ENCODE results near the gene WDFY4. TPM values are rescaled to one million over a fixed set of nuclear protein-coding genes. Genes with fewer than 3 reads are reported as not detected.

WDFY4 gene
- total and polyA plus RNA-seq, 2 of the 4 experiments (the other 2 are of a cell fraction) = not detected

GRCh38 chr10:48656241-48656913 is 28.3 kb upstream of the WDFY4 start:
- Histone ChIP-seq H3K4me1 (ENCODE audit: control insufficient read depth, insufficient read depth, low read length) (peaks cover 7% of the 10 kb centered on the region; the same call in 1 of the 2 replicates), H3K18ac (ENCODE audit: low read depth, low read length) (no peak overlapping the region), H4K8ac (ENCODE audit: low read depth in 2 of 2, low read length in 2 of 2) (peak overlapping the region in 1 of 2 experiments; percentile 83; a peak in 2 of 4 replicates), H2BK120ac (ENCODE audit: low read depth, low read length) (peak overlapping the region; percentile 45; the same call in 1 of the 2 replicates), H3K14ac (replicated peaks; ENCODE audit: low read depth, low read length) (peak overlapping the region; percentile 76), H4K91ac (ENCODE audit: insufficient read depth, low read depth, low read length) (peak overlapping the region; percentile 47; the same call in 1 of the 2 replicates), H3K27me3 (ENCODE audit: control insufficient read depth, insufficient read depth, low read length) (peaks cover 6% of the 10 kb centered on the region), H3K79me1 (ENCODE audit: low read depth in 1 of 2, low read length in 2 of 2) (peaks cover 4 to 12% of the 10 kb centered on the region in 2 experiments; a peak in 1 of 4 replicates), H4K5ac (ENCODE audit: low read depth, low read length) (no peak overlapping the region; the same call in 1 of the 2 replicates), H3K27ac (ENCODE audit: insufficient read depth, low read length) (no peak overlapping the region; the same call in 1 of the 2 replicates), H3K4me2 (ENCODE audit: low read depth, low read length) (peak overlapping the region; percentile 90), H2BK5ac (ENCODE audit: low read depth, low read length, poor library complexity, severe bottlenecking) (no peak overlapping the region), H2AFZ (replicated peaks; ENCODE audit: low read length, poor library complexity) (peak overlapping the region; percentile 96), H4K20me1 (ENCODE audit: insufficient read depth, low read length) (no peaks in the 10 kb centered on the region), H3K9me3 (ENCODE audit: control insufficient read depth, insufficient read depth, low read length) (no peaks in the 10 kb centered on the region), H3K9me1 (ENCODE audit: insufficient read depth, low read length) (peaks cover 6% of the 10 kb centered on the region; the same call in 1 of the 2 replicates), H2BK15ac (ENCODE audit: low read depth, low read length) (no peak overlapping the region), H3K4me3 (ENCODE audit: insufficient read depth, low read depth, low read length) (peak overlapping the region; percentile 47), H3K56ac (ENCODE audit: extremely low read depth, insufficient read depth, low read length) (peak overlapping the region; percentile 60; the same call in 1 of the 2 replicates), H3K23ac (ENCODE audit: low read depth, low read length) (peak overlapping the region; percentile 65; the same call in 1 of the 2 replicates), H3K4ac (ENCODE audit: low read depth, low read length) (peak overlapping the region; percentile 58; the same call in 1 of the 2 replicates), H2AK9ac (replicated peaks; ENCODE audit: low read depth, low read length, poor library complexity) (peak overlapping the region; percentile 92), H3K36me3 (ENCODE audit: control insufficient read depth, insufficient read depth, low read length) (no peaks in the 10 kb centered on the region), H2AK5ac (ENCODE audit: low read depth, low read length) (peak overlapping the region; percentile 85), H2BK20ac (ENCODE audit: low read depth, low read length) (peak overlapping the region; percentile 65), H3K9ac (ENCODE audit: low read depth, low read length) (peak overlapping the region; percentile 48; the same call in 1 of the 2 replicates)
- no TSS peak for BruUV-seq (replicated peaks)
- intact Hi-C loops (cut with micrococcal nuclease) (loop anchor here (1.0 to 5.0 kb wide), 5 partner anchors 50 to 506 kb away; no protein-coding TSS in a partner anchor), dilution Hi-C loops (cut with HindIII; ENCODE audit: low sequenced_read_pairs, unreplicated experiment) (no loop called here), in situ Hi-C loops (cut with MboI; ENCODE audit: low sequenced_read_pairs) (loop anchor here (5.0 kb wide), 3 partner anchors 104 to 861 kb away; no protein-coding TSS in a partner anchor)
- POLR2A ChIA-PET (ENCODE audit: unreplicated experiment) = interaction anchor here (0.6 kb wide), 3 partner anchors 67 to 212 kb away, joined by 3 to 5 read pairs (median 3); no protein-coding TSS in a partner anchor
- ATAC-seq (ENCODE audit: low read depth) (peak; percentile 93), DNase-seq (peak; percentile 88)
- CTCF ChIA-PET = interaction anchor here (0.5 to 3.1 kb wide), 67 partner anchors 10 to 1301 kb away, joined by 3 to 48 read pairs (median 4); partner anchors contain the start of gene ARHGAP22
- WGBS, 2 experiments (ENCODE audit: extremely low coverage in 2 of 2, insufficient read length in 1 of 2) = 2% methylated on average over 29 of the region's 46 CpGs; no CpG with 5 or more reads in 1 of the 2 experiments
- peak; percentile 84 for TF ChIP-seq CEBPB (IDR thresholded peaks at IDR 0.05; ENCODE audit: low read depth, low read length)
- peak; percentile 100 for TF ChIP-seq CTCF (conservative IDR thresholded peaks at IDR 0.05; ENCODE audit: low read depth, low read length)
- TF ChIP-seq POLR2A (IDR thresholded peaks at IDR 0.05; ENCODE audit: low read depth, low read length) = no peak
- TF ChIP-seq CHD1 (IDR thresholded peaks at IDR 0.05; ENCODE audit: low read depth, low read length) = peak; percentile 85; the same call in 1 of the 2 replicates
- peak; percentile 100 for TF ChIP-seq RAD21 (IDR thresholded peaks at IDR 0.05; ENCODE audit: low read length)
- TF ChIP-seq MAZ (IDR thresholded peaks at IDR 0.05; ENCODE audit: borderline replicate concordance, low read depth, low read length) = peak; percentile 73; the same call in 1 of the 2 replicates
- no peak for TF ChIP-seq BHLHE40 (IDR thresholded peaks at IDR 0.05; ENCODE audit: low read depth, low read length)
- TF ChIP-seq NFE2L2 (IDR thresholded peaks at IDR 0.05; ENCODE audit: low read depth, low read length) = 0 out of 2 replicates have a peak, but pooled peaks have one; percentile 1
- TF ChIP-seq RFX5 (IDR thresholded peaks at IDR 0.05; ENCODE audit: low read depth, low read length) = no peak
- no peak for TF ChIP-seq ELK1 (IDR thresholded peaks at IDR 0.05; ENCODE audit: borderline replicate concordance, low read depth, low read length)
- no peak for TF ChIP-seq FOS (IDR thresholded peaks at IDR 0.05; ENCODE audit: low read depth, low read length)
- peak; percentile 21; the same call in 1 of the 2 replicates for TF ChIP-seq MAFK (IDR thresholded peaks at IDR 0.05; ENCODE audit: low read depth, low read length)
- TF ChIP-seq MXI1 (IDR thresholded peaks at IDR 0.05; ENCODE audit: borderline replicate concordance, low read depth, low read length) = no peak
- TF ChIP-seq SMC3 (IDR thresholded peaks at IDR 0.05; ENCODE audit: low read depth, low read length) = peak; percentile 100

Measured in IMR-90 (cell line).